ENCODE data around the gene ARSI. TPM values are rescaled to one million over a fixed set of nuclear protein-coding genes. Genes with fewer than 3 reads are reported as not detected.
A peak's percentile ranks its signal among the peaks of the same experiment; 100 is the strongest.

Gene ARSI
- total and polyA plus RNA-seq, 2 of the 13 experiments (the other 11 are each of a cell fraction or from before 2014, with no cell fraction given), result 4.2 to 33.9 TPM

DNA sequence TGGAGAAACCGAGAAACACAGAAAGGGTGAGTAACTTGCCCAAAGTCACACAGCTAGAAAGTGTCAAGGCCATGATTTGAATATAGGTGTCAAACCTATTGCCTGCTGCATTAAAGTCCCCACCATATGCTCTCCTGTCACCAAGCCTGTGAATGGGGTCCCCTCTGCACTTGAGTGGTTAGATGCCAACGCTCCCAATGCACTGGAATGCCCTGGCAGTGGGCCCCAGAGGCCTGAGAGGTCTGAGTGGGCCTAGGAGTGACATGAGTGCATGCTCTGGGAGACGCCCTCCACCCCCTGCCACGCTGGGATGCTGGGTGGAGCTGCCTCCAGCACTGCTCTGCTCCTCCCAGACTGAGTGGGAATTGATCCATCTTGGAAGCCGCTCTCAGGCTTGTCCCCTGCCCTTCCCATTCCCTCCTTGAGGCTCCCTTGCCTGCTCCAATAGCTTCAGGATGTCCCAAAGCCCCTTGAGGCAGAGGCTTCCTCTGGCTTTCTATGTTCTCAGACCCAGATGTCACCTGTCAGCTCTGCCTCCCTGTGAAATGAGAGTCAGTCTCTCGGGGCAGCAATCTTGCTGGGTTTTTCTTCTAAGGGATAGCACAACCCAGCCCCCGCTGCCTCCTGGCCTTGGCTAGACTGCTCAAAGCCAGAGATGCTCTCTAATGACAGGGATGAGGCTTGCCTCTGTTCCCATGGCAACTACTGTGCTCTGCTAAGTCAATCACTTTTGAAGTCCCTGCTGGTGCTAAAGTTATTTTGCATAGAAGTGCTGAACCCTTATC is 6.6 kb upstream of the ARSI start (continued):
- TF ChIP-seq ZNF687 (CRISPR knock-in tag; IDR thresholded peaks at IDR 0.05) (peak; percentile 33), ZNF333 (CRISPR knock-in tag; IDR thresholded peaks at IDR 0.05; ENCODE audit: borderline replicate concordance) (no peak), SIX1 (CRISPR knock-in tag; IDR thresholded peaks at IDR 0.05; ENCODE audit: borderline replicate concordance) (no peak), KMT2A (CRISPR knock-in tag; IDR thresholded peaks at IDR 0.05) (no peak)

DNA sequence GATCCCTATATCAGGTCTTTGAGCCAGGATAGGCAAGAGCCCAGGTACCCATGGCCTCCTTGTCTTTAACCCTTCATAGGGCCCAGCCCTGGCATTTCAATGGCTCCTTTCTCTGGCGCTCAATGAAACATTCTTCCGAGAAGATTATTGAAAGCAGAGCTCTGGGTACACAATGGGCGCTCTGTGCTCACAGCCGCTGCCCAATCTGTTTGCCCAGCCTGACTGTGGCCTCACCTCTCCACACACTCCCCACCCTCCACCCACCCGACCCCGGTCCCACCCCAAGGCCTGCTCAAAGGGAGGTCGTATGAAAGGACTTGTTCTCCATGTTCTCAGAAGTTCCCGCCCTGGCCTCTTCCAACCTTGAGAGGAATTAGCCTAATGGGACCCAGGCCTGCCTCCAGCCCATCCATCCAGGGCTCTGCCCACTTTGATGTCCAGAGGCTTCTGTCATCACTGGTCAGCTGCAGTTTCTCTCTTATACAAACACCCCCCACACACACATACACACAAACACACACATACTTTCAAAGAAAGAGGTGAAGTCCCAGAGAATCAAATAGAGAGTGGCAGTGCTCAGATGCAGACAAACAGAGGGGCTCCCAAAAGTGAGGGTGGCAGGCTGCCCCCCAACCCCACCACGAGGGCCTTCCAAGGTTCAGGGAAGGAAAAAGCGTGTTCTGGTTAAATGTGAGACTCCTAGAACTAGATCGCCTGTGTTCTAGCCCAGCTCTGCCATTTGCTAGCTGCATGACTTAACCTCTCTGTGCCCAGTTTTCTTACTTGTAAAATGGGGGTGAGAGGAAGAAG is 5.1 kb upstream of the ARSI start:
- peak; percentile 92 for FAIRE-seq
- in situ Hi-C loops (cut with HindIII; ENCODE audit: extremely low pct_ligation_motif_present, low pct_unique_long_range_greater_than_20kb), result no loop called here
- TF ChIP-seq ZNF292 (CRISPR knock-in tag; IDR thresholded peaks at IDR 0.05; ENCODE audit: borderline replicate concordance, low read depth) (peak; percentile 19; the same call in 1 of the 2 replicates), MTA1 (CRISPR knock-in tag; IDR thresholded peaks at IDR 0.05; ENCODE audit: borderline replicate concordance) (peak; percentile 49; the same call in 1 of the 2 replicates), KAT8 (CRISPR knock-in tag; IDR thresholded peaks at IDR 0.05) (peak; percentile 52; the same call in 1 of the 2 replicates), ARNTL (CRISPR knock-in tag; IDR thresholded peaks at IDR 0.05) (no peak), BCL6 (CRISPR knock-in tag; IDR thresholded peaks at IDR 0.05) (peak; percentile 67), ZFP82 (CRISPR knock-in tag; IDR thresholded peaks at IDR 0.05; ENCODE audit: borderline replicate concordance) (no peak), NR2F2 (IDR thresholded peaks at IDR 0.05; ENCODE audit: borderline replicate concordance, low read depth) (peak; percentile 84; the same call in 1 of the 2 replicates), ONECUT2 (CRISPR knock-in tag; IDR thresholded peaks at IDR 0.05) (no peak), NFYC (CRISPR knock-in tag; IDR thresholded peaks at IDR 0.05) (no peak), MXD1 (CRISPR knock-in tag; IDR thresholded peaks at IDR 0.05) (no peak), TCF12 (IDR thresholded peaks at IDR 0.05) (no peak), TCF12 (CRISPR knock-in tag; IDR thresholded peaks at IDR 0.05) (no peak)

More for the DNA sequence above, 5.1 kb upstream of the ARSI start:
- DNase-seq (ENCODE audit: low spot score), result peak; percentile 99
- Histone ChIP-seq H3K4me2 (ENCODE audit: low read depth, low read length) (peak overlapping the region; percentile 73), H3K27me3 (ENCODE audit: control insufficient read depth in 1 of 2, insufficient read depth in 2 of 2, low read length in 2 of 2) (no peaks in the 10 kb centered on the region), H3K9ac (ENCODE audit: insufficient read depth, low read depth, low read length) (peak overlapping the region; percentile 53), H3K79me2 (ENCODE audit: insufficient read depth, low read length) (no peaks in the 10 kb centered on the region), H3K36me3 (replicated peaks in 1 of 2; ENCODE audit: control insufficient read depth in 1 of 2, insufficient read depth in 2 of 2, low read length in 2 of 2) (no peaks in the 10 kb centered on the region), H3K4me3 (replicated peaks in 1 of 3; ENCODE audit: insufficient read depth in 1 of 3, low read depth in 2 of 3, low read length in 3 of 3) (0 out of 6 replicates have a peak overlapping the region, but pooled peaks of 1 of the 3 experiments have one; percentile 21), H3K4me1 (ENCODE audit: insufficient read depth, low read length) (peaks cover 88% of the 10 kb centered on the region), H4K20me1 (ENCODE audit: insufficient read depth, low read length) (no peaks in the 10 kb centered on the region), H3K9me3 (ENCODE audit: low read length) (no peaks in the 10 kb centered on the region), H2AFZ (ENCODE audit: low read length) (no peak overlapping the region), H3K27ac (ENCODE audit: extremely low read length, insufficient read depth, low read length) (peak overlapping the region; percentile 75)
- intact Hi-C loops (cut with micrococcal nuclease; ENCODE audit: unreplicated experiment), result loop anchor here (1.0 kb wide), 1 partner anchor 9 kb away; no protein-coding TSS in a partner anchor
- 6% methylated on average over 10 of the region's 11 CpGs for WGBS (ENCODE audit: low lambda C conversion rate)
- peak; percentile 95 for ATAC-seq
- BruUV-seq (replicated peaks), result no TSS peak
- CTCF ChIA-PET (ENCODE audit: low intra/inter-chr PET ratio, low total read pairs), result no interaction called here
- POLR2A ChIA-PET, result interaction anchor here (0.7 to 2.6 kb wide), 6 partner anchors 9 to 48 kb away, joined by 3 to 12 read pairs (median 5); no protein-coding TSS in a partner anchor
